Measurements from ENCODE around the gene MSANTD1. TPM values are rescaled to one million over a fixed set of nuclear protein-coding genes. Genes with fewer than 3 reads are reported as not detected.

The MSANTD1 gene
- total and polyA plus RNA-seq, 2 of the 8 experiments (the other 6 are each of a cell fraction or from before 2014, with no cell fraction given), result 0.23 to 0.45 TPM

DNA sequence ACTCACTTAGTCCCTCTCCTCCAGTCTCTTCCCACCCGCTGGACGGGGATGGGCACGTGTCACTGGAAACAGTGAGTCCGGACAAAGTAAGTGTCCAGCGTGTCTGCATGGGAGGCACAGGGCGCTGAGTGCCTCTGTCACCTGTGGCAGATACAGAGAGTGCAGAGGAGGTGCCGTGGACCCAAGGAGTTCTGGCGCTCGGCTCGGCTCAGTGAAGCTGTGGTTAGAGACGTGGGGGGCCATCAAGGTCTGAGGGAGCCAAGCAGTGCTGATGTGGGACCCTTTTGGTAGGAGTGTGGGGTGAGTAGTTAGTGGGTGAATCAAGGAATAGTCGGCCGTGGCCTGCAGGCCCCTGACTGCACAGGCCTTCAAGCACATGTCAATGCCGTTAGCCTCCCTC, 40.1 kb upstream of the MSANTD1 start:
- Histone ChIP-seq H3K9me3 (ENCODE audit: insufficient read depth in 2 of 2, low read depth in 1 of 2, low read length in 1 of 2) (no peaks in the 10 kb centered on the region), H3K56ac (replicated peaks; ENCODE audit: insufficient read length, low read depth, low read length) (no peak overlapping the region), H3K4me3 (ENCODE audit: extremely low read depth in 1 of 4, insufficient read depth in 2 of 4, low read depth in 3 of 4, low read length in 4 of 4) (no peak overlapping the region), H2BK15ac (ENCODE audit: low read length) (no peak overlapping the region), H3K23me2 (ENCODE audit: low read depth, low read length) (no peaks in the 10 kb centered on the region), H2AK5ac (ENCODE audit: low read depth, low read length) (no peak overlapping the region), H3K79me1 (ENCODE audit: low read depth, low read length) (no peaks in the 10 kb centered on the region), H3K27ac (ENCODE audit: low read depth, low read length) (no peak overlapping the region), H3K36me3 (ENCODE audit: control insufficient read depth in 2 of 4, insufficient read depth in 4 of 4, low read length in 3 of 4) (peaks cover 27 to 52% (median 46%) of the 10 kb centered on the region in 4 experiments), H4K91ac (replicated peaks; ENCODE audit: insufficient read length, low read length) (no peak overlapping the region), H3K4ac (replicated peaks; ENCODE audit: insufficient read length, low read depth, low read length) (no peak overlapping the region), H2BK5ac (ENCODE audit: low read depth, low read length) (no peak overlapping the region), H3K18ac (ENCODE audit: extremely low read depth, low read length) (no peak overlapping the region), H2BK20ac (ENCODE audit: low read length) (no peak overlapping the region), H4K5ac (ENCODE audit: insufficient read length, low read depth, low read length) (no peak overlapping the region), H4K20me1 (replicated peaks in 1 of 2; ENCODE audit: control insufficient read depth in 1 of 2, insufficient read depth in 2 of 2, low read length in 2 of 2) (peaks cover 0 to 2% of the 10 kb centered on the region in 2 experiments), H3K4me2 (ENCODE audit: insufficient read depth in 1 of 2, low read depth in 2 of 2, low read length in 2 of 2) (no peak overlapping the region), H3K79me2 (ENCODE audit: control insufficient read depth in 1 of 2, insufficient read depth in 2 of 2, low read length in 2 of 2) (no peaks in the 10 kb centered on the region), H3K27me3 (replicated peaks in 1 of 4; ENCODE audit: control insufficient read depth in 3 of 4, extremely low read depth in 1 of 4, insufficient read depth in 3 of 4, low read length in 3 of 4) (no peaks in the 10 kb centered on the region), H2AFZ (ENCODE audit: low read length) (no peak overlapping the region), H2BK12ac (ENCODE audit: low read depth, low read length) (no peak overlapping the region), H3K4me1 (replicated peaks in 1 of 4; ENCODE audit: control insufficient read depth in 3 of 4, insufficient read depth in 4 of 4, low read length in 3 of 4) (no peaks in the 10 kb centered on the region), H4K8ac (ENCODE audit: extremely low read depth, insufficient read depth, low read length) (no peak overlapping the region), H3K23ac (ENCODE audit: insufficient read length) (no peak overlapping the region), H2BK120ac (replicated peaks; ENCODE audit: low read depth, low read length) (no peak overlapping the region), H3K9ac (replicated peaks in 1 of 4; ENCODE audit: extremely low read depth in 1 of 4, low read depth in 3 of 4, low read length in 3 of 4) (no peak overlapping the region), H3K14ac (ENCODE audit: insufficient read length) (no peak overlapping the region)
- DNase-seq (ENCODE audit: low read depth in 1 of 2, low spot score in 2 of 2), result no peak
- TF ChIP-seq ASH2L (IDR thresholded peaks at IDR 0.05; ENCODE audit: low read length) (no peak), TBP (IDR thresholded peaks at IDR 0.05; ENCODE audit: low read depth, low read length) (no peak), RXRA (IDR thresholded peaks at IDR 0.05; ENCODE audit: insufficient read depth, low read depth, low read length) (no peak), YY1 (IDR thresholded peaks at IDR 0.05; ENCODE audit: low read depth, low read length) (no peak), HDAC2 (IDR thresholded peaks at IDR 0.05; ENCODE audit: borderline replicate concordance in 1 of 2, low read depth in 2 of 2, low read length in 2 of 2) (no peak), KDM1A (IDR thresholded peaks at IDR 0.05; ENCODE audit: borderline replicate concordance, low read length) (no peak), SIN3A (conservative IDR thresholded peaks at IDR 0.05 in 1 of 2, IDR thresholded peaks at IDR 0.05 in 1 of 2; ENCODE audit: low read depth in 1 of 2, low read length in 2 of 2) (no peak)
- FAIRE-seq, result no peak
- 93% methylated on average over 14 of the region's 14 CpGs; no CpG with 5 or more reads in 1 of the 2 experiments for WGBS, 2 experiments (ENCODE audit: extremely low coverage in 1 of 2, insufficient coverage in 1 of 2, insufficient read length in 1 of 2, insufficient replicate concordance in 2 of 2, low coverage in 1 of 2, low lambda C conversion rate in 2 of 2, missing lambda C conversion rate in 1 of 2)
- CTCF ChIA-PET (ENCODE audit: partially characterized antibody), result interaction anchor here (1.0 to 1.3 kb wide), 2 partner anchors 15 to 17 kb away, joined by 3 read pairs; no protein-coding TSS in a partner anchor
- POLR2A ChIA-PET (ENCODE audit: partially characterized antibody), result no interaction called here

All from H1 (cell line).